HG03060 (cell line): ENCODE data around the gene GSTM4.
"Not testable (repeated sequence)": the region's sequence is repeated elsewhere in the genome, so short reads cannot be mapped to it uniquely, and the experiment has no call there.

Source experiments
- ATAC-seq: cut with Tn5 transposase; IDR thresholded peaks from one replicate; pipeline ENCODE4 v1.9.1; 2021; ENCODE audit warnings: low read depth, moderate number of reproducible peaks; ENCODE audit not compliant: unreplicated experiment

GSTM4 gene

DNA sequence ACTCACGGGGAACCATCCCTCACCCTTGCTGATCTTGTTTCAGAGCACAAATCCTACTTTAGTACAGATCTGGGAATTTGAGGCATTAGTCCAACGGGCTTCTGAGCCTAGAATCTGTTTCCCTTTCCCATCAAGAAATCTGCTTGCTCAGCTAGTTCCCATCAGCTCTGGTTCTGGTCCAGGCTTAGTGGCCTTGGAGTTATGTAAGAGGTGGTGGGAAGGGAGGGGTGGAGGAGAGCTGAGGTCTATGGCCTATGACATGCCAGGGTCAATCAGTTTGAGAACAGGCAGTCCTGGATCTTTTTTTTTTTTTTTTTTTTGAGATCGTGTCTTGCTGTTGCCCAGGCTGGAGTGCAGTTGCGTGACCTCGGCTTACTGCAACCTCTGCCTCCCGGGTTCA lies 35.9 kb downstream of the GSTM4 start:
- no peak for ATAC-seq

DNA sequence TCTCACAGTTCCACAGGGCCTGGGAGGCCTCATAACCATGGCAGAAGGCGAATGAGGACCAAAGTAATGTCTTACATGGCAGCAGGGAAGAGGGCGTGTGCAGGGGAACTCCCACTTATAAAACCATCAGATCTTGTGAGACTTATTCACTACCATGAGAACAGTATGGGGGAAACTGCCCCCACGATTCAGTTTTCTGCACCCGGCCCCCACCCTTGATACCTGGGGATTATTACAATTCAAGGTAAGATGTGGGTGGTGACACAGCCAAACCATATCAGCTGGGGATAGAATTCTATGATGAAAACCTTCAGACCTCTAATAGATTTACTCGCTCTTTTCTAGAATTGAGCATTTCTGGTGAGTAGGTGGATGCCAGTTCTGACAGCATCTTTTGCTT lies 38.5 kb downstream of the GSTM4 start:
- ATAC-seq = not testable (repeated sequence)

DNA sequence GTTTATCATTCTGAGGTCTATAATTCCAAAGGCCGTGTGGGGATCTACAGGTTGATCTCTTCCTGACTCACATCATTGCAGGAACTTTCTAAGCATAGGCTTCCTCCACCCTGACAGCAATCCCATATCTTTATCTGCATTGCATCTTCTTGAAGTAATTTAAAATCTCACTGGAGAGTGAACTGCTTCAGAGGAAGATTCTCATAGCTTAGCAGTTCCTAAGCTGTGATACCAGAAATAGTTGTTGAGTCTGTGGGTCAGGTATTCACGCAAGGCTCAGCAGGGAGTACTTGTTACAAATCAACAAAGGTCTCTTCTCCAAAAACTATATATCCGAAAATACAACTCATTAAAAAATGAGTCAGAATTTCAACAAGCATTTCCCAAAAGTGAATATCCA lies 39.2 kb downstream of the GSTM4 start:
- ATAC-seq = not testable (repeated sequence)

DNA sequence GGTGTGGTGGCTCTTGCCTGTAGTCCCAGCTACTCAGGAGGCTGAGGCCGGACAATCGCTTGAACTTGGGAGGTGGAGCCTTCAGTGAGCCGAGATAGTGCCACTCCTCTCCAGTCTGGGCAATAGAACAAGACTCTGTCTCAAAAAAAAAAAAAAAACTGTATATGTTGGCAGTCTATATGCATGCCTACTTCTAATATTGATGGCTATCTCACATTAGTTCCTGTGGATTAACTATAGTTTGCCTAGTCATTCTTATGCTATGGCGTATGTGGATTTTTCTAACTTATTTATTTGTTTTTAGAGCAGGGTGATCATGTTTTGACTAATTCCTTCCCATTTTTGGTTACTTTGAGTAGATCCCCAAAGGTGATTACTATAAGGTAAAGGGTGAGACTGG lies 41.2 kb downstream of the GSTM4 start:
- ATAC-seq = no peak

DNA sequence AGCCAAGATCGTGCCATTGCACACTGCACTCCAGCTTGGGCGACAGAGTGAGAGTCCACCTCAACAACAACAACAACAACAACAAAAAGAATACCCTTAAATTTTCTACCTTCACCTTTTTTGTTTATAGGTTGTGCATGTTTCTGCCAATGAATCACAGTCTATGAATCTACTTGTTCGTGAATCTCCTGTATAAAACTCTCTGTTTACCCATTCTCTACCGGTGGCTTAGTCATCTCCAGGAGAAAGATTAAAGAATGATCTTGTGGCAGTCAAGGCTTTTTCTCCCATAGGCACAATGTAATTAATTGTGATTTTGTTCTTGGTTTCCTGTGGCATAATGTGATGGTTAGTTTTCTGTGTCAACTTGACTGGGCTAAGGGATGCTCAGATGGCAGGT lies 42.0 kb downstream of the GSTM4 start:
- not testable (repeated sequence) for ATAC-seq

DNA sequence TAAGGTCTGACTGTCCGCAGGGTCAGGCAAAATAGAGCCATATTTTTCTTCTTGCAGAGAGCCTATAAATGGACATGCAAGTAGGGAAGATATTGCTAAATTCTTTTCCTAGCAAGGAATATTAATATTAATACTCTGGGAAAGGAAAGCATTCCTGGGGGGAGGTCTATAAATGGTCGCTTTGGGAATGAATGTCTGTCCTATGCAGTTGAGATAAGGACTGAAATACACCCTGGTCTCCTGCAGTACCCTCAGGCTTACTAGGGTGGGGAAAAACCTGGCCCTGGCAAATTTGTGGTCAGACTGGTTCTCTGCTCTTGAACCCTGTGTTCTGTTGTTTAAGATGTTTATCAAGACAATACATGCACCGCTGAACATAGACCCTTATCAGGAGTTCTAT lies 47.0 kb downstream of the GSTM4 start:
- not testable (repeated sequence) for ATAC-seq

DNA sequence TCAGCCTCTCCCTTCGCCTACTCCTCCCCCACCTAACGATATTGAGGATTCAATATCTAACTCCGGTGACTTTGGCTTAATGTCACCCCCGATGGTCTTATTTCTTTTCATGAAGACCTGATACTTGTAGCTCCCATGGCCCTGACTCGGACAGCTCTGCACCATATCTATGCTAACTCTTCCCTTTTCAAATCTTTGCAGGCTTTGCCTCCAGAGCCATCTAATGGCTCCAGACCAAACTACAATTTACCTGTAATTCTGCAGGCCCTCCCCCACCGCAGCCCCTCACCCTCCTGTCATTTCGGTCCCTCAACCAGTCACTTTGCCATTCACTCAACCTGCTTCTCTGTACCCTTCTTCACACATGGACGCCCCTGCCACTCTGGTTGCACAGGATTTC lies 48.3 kb downstream of the GSTM4 start:
- ATAC-seq = no peak

DNA sequence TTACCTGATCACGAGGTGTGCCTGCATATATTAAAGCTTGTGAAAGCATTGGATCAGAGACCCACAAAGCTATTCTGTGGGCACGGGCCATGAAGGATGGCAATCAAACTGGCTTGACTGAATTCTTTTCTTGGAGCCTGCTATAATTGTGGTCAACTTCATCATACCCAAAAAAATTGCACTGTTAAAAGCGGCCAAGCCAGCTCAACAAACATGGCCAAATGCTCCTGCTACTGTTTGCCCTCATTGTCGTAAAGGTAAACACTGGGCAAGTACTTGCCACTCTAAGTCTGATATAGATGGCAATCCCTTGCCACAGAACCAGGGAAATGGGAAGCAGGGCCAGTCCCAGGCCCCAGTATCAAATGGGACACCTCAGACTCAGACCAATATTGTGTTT lies 49.5 kb downstream of the GSTM4 start:
- ATAC-seq = no peak

DNA sequence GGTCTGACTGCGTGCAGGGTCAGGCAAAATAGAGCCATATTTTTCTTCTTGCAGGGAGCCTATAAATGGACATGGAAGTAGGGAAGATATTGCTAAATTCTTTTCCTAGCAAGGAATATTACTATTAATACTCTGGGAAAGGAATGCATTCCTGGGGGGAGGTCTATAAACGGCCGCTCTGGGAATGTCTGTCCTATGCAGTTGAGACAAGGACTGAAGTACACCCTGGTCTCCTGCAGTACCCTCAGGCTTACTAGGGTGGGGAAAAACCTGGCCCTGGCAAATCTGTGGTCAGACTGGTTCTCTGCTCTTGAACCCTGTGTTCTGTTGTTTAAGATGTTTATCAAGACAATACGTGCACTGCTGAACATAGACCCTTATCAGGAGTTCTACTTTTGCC lies 53.0 kb downstream of the GSTM4 start:
- not testable (repeated sequence) for ATAC-seq

DNA sequence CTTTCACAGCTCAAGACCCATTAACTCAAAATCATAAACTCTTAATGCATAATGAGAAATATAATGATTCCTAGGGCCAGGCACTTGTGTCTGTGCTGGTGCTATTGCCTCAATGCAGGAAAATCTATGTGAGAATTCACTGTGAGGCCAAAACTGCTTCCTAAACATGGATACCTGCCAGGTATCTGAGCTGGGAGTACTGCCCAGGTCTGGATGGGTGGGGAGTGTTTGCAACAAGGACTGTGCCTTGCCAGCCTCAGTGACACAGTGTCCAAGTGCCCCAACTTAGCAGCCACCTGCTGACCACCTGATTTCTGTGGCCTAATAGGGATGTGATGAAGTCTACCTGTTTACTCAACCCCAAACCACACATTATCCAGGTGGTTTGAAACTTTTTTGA lies 53.9 kb downstream of the GSTM4 start:
- ATAC-seq = not testable (repeated sequence)
